HG03432 (cell line): ENCODE data around the gene TMSB4X.
"Not testable (repeated sequence)": the region's sequence is repeated elsewhere in the genome, so short reads cannot be mapped to it uniquely, and the experiment has no call there.

Experiments
- ATAC-seq: cut with Tn5 transposase; IDR thresholded peaks from one replicate; pipeline ENCODE4 v1.9.1; 2021; ENCODE audit warnings: mild to moderate bottlenecking, moderate library complexity; ENCODE audit not compliant: unreplicated experiment

The TMSB4X gene

DNA sequence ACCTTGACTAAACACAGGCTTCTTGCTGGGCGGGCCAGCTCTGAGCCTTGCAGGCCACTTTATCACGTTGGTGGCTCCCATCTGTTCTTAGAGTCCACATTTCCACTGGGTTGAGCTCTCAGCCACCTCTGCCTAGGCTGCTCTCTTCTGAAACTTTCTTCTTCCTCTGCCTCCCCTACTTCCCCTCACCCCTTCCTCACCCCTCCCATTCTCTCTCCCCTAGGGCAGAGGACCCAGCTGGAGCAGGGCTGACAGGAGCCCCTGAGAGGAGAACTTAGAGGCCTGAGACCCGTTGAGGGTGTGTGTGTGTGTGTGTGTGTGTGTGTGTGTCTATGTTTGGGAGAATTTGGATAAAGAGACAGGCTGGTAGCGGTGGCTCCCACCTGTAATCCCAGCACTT, 19.9 kb upstream of the TMSB4X start:
- ATAC-seq: no peak

DNA sequence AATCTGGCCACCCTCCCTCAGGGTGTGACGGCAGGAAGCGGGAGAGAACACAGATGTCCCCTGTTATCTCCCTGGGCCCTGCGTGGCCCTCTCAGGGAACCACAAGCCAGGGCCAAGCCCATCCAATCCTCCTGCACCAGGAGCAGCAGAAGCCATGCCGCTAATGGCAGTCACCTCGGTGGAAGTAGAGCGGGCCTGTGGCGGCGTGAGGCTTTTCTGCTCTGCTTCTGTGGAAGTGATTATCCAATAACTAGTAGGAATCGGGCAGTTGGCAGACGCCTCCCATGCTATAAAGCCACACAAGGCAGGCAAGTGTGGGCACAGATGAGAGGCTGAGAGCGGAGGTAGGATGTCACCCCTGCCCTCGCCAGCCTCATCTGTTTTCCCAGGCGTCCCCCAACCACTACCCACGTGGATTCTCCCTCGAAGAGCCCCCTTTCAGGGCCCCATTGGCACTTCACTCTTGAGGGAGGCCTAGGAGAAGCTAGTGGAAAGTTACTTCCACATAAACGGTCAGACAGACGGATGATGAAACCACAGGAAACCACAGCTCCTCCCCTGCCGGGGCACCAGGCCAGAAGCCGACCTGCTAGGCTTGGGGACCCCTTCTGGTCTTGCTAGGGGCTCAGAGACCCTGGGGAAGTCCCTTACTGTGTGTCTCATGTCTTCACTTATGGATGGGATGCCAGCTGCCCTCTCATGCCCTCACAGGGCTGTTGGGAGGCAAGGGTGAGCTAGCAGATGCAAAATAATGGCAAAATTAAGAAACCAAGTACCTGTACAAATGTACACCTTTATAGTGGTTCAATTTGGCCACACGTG, 18.8 kb upstream of the TMSB4X start:
- ATAC-seq: peak; percentile 64

DNA sequence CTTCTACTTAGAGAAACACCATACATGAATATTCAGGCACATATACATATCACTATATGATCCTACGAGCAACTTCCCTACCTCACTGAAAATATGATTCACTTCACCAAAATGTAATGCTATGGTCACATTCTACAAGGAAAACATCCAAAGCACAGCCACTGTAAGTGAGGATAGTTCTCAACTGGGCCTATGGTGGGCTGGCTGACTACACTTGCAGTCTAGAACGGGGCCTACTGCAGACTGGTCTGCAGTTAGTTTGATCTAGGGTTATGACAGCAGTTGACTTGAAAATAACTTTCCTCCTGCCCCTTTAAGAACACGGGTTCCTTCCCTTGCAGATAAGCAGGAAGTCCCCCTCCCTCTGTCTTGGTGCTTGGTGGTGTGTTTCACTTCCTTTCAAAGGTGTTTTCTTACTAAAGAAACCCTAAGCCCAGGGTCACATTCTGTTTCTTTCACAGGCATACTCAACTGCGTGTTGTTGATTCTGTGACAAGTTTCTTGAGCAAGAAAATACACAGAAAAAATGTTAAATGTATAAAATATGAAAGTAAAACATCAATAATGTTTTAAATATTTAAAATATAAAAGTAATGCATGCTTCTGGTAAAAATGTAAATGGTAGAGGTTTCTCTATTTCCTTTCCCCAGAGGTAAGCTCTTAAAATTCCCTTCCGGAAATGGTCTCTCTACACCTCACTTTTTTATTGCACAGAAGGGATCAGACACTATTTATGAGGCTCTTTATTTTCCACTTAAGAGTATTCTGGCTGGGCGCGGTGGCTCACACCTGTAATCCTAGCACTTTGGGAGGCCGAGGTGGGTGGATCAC, 18.0 kb upstream of the TMSB4X start:
- peak; percentile 65 for ATAC-seq

DNA sequence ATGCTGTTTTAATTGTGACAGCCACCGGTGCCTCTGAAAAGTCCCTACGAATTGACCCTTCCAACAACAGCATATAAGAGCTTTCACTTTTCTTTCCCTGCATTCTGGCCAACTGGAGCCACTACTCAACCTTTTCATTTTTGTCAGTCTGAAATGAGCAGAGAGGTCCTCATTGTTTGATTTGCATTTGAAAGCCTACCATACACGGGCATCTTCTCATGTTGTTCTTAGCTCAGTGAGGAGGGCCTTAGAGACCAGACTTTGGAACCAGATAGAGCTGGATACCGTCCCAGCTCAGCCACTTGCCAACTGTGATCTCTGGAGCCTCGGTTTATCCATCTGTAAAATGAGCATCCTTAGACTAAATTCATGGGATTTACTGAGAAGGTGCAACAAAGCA, 16.9 kb upstream of the TMSB4X start:
- no peak for ATAC-seq

- no peak for ATAC-seq
Measured at GRCh38 chrX:12958461-12958860, 16.4 kb upstream of the TMSB4X start.

GRCh38 chrX:12961196-12961718, 13.7 kb upstream of the TMSB4X start:
- ATAC-seq: no peak

GRCh38 chrX:12962041-12962504, 12.8 kb upstream of the TMSB4X start:
- no peak for ATAC-seq

DNA sequence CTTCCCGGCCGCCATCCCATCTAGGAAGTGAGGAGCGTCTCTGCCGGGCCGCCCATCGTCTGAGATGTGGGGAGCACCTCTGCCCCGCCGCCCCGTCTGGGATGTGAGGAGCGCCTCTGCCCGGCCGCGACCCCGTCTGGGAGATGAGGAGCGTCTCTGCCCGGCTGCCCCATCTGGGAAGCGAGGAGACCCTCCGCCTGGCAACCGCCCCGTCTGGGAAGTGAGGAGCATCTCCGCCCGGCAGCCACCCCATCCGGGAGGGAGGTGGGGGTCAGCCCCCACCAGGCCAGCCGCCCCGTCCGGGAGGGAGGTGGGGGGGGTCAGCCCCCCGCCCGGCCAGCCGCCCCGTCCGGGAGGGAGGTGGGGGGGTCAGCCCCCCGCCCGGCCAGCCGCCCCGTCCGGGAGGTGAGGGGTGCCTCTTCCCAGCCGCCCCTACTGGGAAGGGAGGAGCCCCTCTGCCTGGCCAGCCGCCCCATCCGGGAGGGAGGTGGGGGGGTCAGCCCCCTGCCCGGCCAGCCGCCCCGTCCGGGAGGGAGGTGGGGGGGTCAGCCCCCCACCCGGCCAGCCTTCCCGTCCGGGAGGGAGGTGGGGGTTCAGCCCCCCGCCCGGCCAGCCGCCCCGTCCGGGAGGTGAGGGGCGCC, 11.6 kb upstream of the TMSB4X start:
- ATAC-seq: not testable (repeated sequence)

- no peak for ATAC-seq
Measured at GRCh38 chrX:12965131-12965940, 9.6 kb upstream of the TMSB4X start.

GRCh38 chrX:12966151-12966550, 8.8 kb upstream of the TMSB4X start:
- no peak for ATAC-seq

DNA sequence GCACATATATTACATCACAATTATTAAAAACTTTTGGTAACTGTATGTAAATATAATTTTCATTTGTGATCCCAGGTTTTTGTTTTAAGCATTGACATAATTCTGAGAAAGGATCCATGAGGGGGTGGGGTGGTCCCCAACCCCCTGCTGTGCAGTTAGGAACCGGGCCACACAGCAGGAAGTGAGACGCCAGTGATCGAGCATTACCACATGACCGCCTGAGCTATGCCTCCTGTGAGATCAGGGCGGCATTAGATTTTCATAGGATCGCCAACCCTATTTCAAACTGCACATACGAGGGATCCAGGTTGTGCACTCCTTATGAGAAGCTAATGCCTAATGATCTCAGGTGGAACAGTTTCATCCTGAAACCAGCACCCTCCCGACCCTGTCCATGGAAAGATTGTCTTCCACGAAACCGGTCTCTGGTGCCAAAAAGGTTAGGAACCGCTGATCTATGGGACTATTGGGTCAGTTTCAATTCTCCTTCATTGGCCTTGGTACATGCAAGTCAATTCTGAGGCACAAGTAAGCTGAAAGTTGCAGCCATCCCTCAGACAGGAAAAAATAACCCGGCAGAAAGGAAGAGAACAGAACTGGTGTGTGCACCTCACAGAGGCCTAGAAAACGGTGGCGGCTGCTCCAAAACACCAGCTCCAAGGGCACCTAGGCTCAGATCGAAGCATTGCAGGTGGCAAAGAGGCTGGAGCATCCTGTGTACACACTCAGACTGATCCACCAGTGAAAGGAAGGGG, 7.0 kb upstream of the TMSB4X start:
- no peak for ATAC-seq

DNA sequence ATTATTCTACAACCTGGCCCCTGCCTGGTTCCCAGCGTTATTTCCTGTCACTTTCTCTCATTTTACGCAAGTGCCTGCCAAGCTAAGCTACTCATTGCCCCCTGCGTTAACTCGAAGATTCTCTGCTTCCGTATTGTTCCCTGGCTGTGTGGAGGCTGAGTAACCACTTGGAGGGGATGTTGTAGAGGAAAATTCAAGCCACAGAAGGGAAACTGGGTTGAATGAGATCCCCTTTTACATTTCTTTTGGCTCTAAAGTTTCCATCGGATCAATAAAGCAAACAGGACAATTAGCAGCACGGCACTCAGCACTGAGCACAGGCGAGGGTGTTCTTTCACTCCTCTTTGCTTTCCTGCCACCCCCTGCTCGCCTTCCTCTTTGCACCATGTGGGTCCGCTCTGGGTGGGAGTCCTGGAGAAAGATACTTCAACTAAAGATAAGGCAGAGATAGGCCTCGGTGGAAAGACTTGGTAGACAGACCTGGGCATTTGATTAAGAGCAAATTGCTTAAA, 4.2 kb upstream of the TMSB4X start:
- peak; percentile 27 for ATAC-seq

- no peak for ATAC-seq
Measured at GRCh38 chrX:12971282-12972003, 3.5 kb upstream of the TMSB4X start.

DNA sequence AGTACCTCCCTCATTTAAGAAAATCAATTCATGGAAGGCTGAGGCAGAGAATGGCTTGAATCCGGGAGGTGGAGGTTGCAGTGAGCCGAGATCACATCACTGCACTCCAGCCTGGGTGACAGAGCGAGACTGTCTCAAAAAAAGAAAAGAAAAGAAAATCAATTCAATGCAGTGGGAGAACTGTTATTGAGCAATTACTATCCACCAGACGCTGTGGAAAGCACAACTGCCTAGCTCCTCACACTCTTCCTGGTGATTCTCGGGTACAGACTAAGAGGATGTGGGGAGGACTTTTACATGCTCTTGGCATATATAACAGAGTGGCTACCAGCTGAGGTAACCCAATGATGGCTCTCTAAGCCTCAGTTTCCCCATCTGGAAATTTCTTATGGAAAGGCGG, 2.7 kb upstream of the TMSB4X start:
- ATAC-seq: no peak

DNA sequence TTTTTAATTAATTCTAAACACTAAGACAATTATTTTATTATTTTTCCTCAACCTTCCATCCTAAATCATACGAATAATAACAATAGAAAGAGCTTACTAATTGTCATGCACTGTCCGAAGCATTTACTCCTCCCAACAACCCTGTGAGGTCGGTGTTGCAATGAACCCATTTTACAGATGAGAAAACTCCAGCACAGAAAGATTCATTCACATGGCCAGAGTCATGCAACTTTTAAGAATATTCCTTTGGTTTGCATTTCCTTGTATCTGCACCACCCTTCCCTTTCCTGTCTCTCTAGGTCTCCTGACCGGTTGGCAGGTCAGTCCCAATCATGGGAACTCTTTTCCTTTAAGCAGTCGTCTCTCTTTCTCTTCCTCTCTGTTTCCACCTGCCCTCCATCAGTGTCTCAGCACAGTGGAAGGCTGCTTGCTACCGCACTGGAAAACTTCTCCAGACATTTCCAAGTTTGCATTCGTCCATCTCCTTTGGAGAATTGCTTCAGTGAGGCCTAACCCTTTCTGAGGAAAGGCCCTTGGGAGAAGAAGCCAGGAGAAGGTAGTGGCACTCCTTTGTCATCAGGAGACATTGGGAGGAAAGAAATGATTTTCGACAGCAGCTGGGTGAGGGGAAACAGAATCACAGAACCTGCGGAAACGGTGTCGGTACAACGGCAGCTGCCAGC, 1.9 kb upstream of the TMSB4X start:
- ATAC-seq: no peak

DNA sequence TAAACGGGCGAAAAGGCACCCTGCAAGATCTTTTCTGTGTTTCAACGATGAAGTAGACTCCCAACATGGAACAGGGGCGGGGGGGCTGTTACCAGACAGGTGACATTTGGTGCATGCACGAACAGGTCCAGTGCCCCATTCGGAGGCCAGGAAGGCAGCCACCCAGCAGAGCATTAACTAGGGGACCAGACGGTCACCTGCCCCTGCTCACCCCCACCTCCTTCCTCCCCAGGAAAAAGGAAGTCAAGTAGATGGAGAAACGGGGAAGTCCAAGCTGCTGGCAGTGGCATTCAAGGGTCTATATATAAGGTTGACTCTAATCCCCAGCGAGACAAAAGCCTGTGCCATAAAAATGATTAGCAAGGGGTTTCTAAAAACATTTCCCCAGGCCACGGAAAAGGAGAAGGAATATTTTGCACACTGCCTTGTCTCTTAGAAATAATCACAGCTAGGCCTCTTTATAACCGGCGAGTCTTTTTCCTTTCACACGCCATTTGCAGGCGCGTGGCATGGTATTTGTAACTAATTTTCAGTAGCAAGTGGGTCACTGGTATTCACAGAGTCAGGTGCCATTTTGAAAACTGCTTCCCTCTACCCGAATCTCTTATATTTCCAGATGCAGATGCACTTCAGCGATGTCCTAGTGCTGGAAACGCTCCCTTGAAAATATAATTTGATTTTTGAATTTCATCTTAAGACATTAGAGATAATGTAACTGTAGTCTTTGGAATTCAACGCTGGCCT, 1.2 kb upstream of the TMSB4X start:
- ATAC-seq: no peak

DNA sequence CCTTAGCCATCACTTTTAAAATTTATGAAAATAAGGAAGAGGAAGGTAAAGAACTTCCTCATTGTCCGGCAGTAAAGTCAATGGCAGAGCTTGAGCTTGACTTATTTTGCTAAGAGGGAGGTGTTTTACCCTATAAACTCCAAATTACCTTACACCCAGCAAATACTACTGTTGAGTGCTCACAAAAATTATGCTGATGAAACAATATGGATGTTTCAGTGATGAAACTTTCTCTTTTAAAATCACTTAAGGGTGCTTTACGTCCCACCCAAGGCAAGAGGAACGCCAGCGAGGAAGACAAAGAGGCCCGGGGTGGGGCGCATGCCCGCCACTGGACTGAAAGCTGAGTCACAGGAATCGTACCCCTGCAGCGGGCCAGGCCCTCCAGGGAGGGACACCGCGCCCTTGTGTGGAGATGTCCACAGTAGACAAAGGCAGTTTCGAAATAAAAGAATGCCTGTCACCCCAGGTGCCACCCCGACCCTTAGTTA, 560 bp upstream of the TMSB4X start:
- no peak for ATAC-seq

DNA sequence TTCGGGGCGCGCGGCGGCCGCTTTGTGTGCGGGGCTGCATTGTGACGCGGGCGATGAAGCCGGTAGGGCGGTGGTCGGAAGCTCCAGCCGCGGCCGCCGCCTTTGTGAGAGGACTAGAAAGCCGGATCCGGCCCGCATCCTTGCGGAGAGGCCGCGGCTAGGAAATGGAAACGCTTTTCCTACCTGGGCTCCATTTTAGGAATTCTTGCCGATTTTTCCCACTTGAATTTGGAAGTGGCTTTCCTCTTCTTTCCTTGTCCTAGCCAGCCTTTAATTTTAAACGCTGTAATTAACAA, 708 bp downstream of the TMSB4X start:
- no peak for ATAC-seq
